ENCODE results near the gene MDGA2. TPM values are rescaled to one million over a fixed set of nuclear protein-coding genes. Genes with fewer than 3 reads are reported as not detected.
"Not testable (repeated sequence)": the region's sequence is repeated elsewhere in the genome, so short reads cannot be mapped to it uniquely, and the experiment has no call there.

MDGA2 gene
- total RNA-seq, 2 donors from 2014 or later, result not detected

DNA sequence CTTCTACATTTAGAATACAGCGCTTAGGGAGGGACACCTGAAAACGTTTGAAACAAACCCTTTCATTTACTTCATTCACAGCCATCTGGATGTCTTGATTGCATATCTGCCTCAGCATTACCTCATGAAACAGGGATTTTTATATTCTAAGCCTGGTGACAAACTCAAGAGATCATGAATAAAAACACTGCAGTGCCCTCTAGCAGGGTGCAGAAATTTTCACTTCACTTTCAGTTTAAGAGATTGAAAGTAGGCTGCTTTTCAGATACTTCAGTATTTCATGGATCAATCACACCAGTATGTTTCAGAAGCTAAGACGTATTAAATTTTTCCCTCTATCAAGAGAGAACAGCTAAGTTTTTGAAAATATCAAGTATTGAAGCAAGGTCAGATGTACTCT is 467.8 kb downstream of the MDGA2 start:
- no peak for TF ChIP-seq POLR2A (IDR thresholded peaks at IDR 0.05)
- TF ChIP-seq, protein P1, sequence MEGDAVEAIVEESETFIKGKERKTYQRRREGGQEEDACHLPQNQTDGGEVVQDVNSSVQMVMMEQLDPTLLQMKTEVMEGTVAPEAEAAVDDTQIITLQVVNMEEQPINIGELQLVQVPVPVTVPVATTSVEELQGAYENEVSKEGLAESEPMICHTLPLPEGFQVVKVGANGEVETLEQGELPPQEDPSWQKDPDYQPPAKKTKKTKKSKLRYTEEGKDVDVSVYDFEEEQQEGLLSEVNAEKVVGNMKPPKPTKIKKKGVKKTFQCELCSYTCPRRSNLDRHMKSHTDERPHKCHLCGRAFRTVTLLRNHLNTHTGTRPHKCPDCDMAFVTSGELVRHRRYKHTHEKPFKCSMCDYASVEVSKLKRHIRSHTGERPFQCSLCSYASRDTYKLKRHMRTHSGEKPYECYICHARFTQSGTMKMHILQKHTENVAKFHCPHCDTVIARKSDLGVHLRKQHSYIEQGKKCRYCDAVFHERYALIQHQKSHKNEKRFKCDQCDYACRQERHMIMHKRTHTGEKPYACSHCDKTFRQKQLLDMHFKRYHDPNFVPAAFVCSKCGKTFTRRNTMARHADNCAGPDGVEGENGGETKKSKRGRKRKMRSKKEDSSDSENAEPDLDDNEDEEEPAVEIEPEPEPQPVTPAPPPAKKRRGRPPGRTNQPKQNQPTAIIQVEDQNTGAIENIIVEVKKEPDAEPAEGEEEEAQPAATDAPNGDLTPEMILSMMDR (IDR thresholded peaks at IDR 0.05), result no peak

DNA sequence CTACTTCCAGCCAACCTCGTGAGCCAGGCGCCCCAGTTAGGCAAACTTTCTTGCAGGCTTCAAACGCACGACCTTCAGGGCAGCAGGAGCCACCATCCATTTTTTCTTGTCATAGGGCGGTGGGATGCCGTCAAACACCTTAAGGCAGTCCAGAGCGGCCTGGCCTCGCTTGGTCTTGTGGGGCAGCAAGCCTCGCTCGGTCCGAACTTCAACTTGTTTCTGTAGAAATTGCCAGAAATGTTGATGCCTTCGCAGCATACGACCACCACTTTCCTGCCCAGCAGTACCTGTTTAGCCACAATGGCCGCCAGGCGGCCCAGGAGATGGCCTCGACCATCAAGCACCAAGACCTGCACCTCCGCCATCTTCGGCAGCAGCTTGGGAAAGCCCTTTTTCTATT is 474.7 kb downstream of the MDGA2 start:
- ATAC-seq, result no peak
- no peak for DNase-seq
- intact Hi-C loops (cut with DNase I), result no loop called here
- H3K9me3 ChIP-seq, result no peaks in the 10 kb centered on the region
- no peaks in the 10 kb centered on the region for H3K27me3 ChIP-seq
- 72 to 78% methylated on average over 18 of the region's 18 CpGs for WGBS, 2 donors
- H3K4me1 ChIP-seq, result no peaks in the 10 kb centered on the region
- no peaks in the 10 kb centered on the region for H3K36me3 ChIP-seq (replicated peaks in 1 of 2; ENCODE audit: insufficient read depth in 1 of 2, low read depth in 2 of 2)
- no peak overlapping the region for H3K4me3 ChIP-seq
- H3K27ac ChIP-seq, result no peak overlapping the region
- no peak for TF ChIP-seq POLR2A (IDR thresholded peaks at IDR 0.05)
- TF ChIP-seq, protein P1 (IDR thresholded peaks at IDR 0.05), result no peak

More for the DNA sequence above, 467.8 kb downstream of the MDGA2 start:
- Histone ChIP-seq H3K4me1 (no peaks in the 10 kb centered on the region), H3K27ac (no peak overlapping the region), H3K27me3 (no peaks in the 10 kb centered on the region), H3K36me3 (replicated peaks in 1 of 2; ENCODE audit: insufficient read depth in 1 of 2, low read depth in 2 of 2) (no peaks in the 10 kb centered on the region), H3K4me3 (no peak overlapping the region), H3K9me3 (no peaks in the 10 kb centered on the region)
- DNase-seq (no peak), ATAC-seq (no peak)
- intact Hi-C loops (cut with DNase I), result no loop called here
- WGBS, 2 donors, result 40 to 46% methylated on average over 3 of the region's 3 CpGs

DNA sequence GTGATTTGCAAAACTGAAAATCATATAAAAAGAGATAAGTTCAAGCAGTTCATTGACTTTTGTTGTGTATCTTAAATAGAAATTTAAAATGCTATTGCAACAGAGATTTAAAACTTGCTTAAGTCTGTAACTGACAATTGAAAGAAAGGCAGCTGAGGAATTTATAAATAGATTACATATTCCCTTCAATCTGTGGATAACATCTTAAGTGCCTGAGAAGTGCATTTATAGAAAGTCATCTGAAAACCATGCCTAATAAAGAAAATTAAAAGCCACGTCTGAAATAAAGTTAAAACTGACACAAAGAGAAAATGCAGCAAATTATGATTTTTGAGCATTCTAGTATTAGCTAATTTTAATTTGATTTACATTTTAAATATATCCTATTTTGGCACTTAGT is 479.8 kb downstream of the MDGA2 start:
- DNase-seq, result no peak
- WGBS, 2 donors, result 35 to 37% methylated on average over 1 of the region's 1 CpG
- TF ChIP-seq, protein P1 (IDR thresholded peaks at IDR 0.05), result no peak
- no peak for TF ChIP-seq POLR2A (IDR thresholded peaks at IDR 0.05)
- Histone ChIP-seq H3K36me3 (replicated peaks in 1 of 2; ENCODE audit: insufficient read depth in 1 of 2, low read depth in 2 of 2) (no peaks in the 10 kb centered on the region), H3K27ac (no peak overlapping the region), H3K27me3 (no peaks in the 10 kb centered on the region), H3K9me3 (no peaks in the 10 kb centered on the region), H3K4me3 (no peak overlapping the region), H3K4me1 (no peaks in the 10 kb centered on the region)
- intact Hi-C loops (cut with DNase I), result no loop called here
- no peak for ATAC-seq

DNA sequence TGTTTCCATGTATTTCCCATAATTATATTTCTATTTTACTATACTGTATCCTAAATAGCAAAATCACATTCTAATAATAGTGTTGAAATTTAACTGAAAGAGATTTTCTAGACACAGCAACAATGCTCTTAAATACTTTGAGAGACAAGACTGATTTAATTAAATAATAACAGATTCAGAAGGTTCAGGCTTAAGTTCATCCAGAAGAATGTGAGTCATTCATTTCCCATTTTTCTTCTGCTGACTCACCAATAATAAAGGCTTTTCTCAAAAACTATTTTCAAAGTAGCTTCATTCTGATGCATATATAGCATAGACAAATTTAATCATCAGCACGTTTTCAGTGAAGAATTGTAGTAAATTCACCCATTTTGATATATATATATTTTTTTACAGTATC is 481.4 kb downstream of the MDGA2 start:
- intact Hi-C loops (cut with DNase I), result no loop called here
- no peak overlapping the region for H3K4me3 ChIP-seq
- no peaks in the 10 kb centered on the region for H3K4me1 ChIP-seq
- no peaks in the 10 kb centered on the region for H3K27me3 ChIP-seq
- no peak for DNase-seq
- H3K27ac ChIP-seq, result no peak overlapping the region
- 31 to 33% methylated on average over 1 of the region's 1 CpG for WGBS, 2 donors
- TF ChIP-seq, protein P1 (IDR thresholded peaks at IDR 0.05), result no peak
- no peak for TF ChIP-seq POLR2A (IDR thresholded peaks at IDR 0.05)
- ATAC-seq, result no peak
- no peaks in the 10 kb centered on the region for H3K36me3 ChIP-seq (replicated peaks in 1 of 2; ENCODE audit: insufficient read depth in 1 of 2, low read depth in 2 of 2)
- H3K9me3 ChIP-seq, result no peaks in the 10 kb centered on the region

DNA sequence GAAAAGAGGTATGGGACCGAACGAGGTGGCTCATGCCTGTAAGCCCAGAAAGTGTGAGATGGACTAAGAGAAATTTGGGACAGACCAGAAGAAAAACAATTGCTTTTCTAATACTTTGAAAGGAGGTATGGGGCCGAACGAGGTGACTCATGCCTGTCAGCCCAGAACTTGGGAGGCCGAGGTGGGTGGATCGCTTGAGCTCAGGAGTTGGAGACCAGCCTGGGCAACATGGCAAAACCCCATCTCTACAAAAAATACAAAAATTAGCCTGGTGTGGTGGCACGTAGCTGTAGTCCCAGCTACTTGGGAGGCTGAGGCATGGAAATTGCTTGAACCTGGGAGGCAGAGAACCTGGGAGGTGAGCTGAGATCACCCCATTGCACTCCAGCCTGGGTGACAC is 483.2 kb downstream of the MDGA2 start:
- DNase-seq; ATAC-seq; H3K4me3 ChIP-seq; H3K9me3 ChIP-seq; H3K27ac ChIP-seq; H3K36me3 ChIP-seq (replicated peaks in 1 of 2; ENCODE audit: insufficient read depth in 1 of 2, low read depth in 2 of 2); H3K27me3 ChIP-seq; intact Hi-C loops (cut with DNase I); H3K4me1 ChIP-seq: not testable (repeated sequence)
- WGBS, 2 donors, result 62 to 67% methylated on average over 7 of the region's 7 CpGs
